Ishikawa (cell line): Measurements from ENCODE around the gene MSH6.

Experiments
- CEBPB ChIP-seq: IDR thresholded peaks from 2 replicates; pipeline ENCODE4 v1.6.1; 2012
- CREB1 ChIP-seq: IDR thresholded peaks from 2 replicates; pipeline ENCODE4 v1.6.1; 2012; ENCODE audit warnings: low read depth
- EGR1 ChIP-seq: IDR thresholded peaks from 2 replicates; pipeline ENCODE4 v1.6.1; 2012
- EP300 ChIP-seq: IDR thresholded peaks from 2 replicates; pipeline ENCODE4 v1.6.1; 2012; ENCODE audit warnings: borderline replicate concordance
- FOXM1 ChIP-seq: IDR thresholded peaks from 2 replicates; pipeline ENCODE4 v1.6.1; 2012; ENCODE audit warnings: low read depth, borderline replicate concordance
- MAX ChIP-seq: IDR thresholded peaks from 2 replicates; pipeline ENCODE4 v1.6.1; 2012
- NFIC ChIP-seq: IDR thresholded peaks from 2 replicates; pipeline ENCODE4 v1.6.1; 2012
- RAD21 ChIP-seq: IDR thresholded peaks from 2 replicates; pipeline ENCODE4 v1.6.1; 2012; ENCODE audit warnings: low read depth
- REST ChIP-seq: IDR thresholded peaks from 2 replicates; pipeline ENCODE4 v1.6.1; 2012; ENCODE audit warnings: low read depth, mild to moderate bottlenecking
- TAF1 ChIP-seq: IDR thresholded peaks from 2 replicates; pipeline ENCODE4 v1.6.1; 2012; ENCODE audit warnings: low read depth, mild to moderate bottlenecking
- TCF12 ChIP-seq: IDR thresholded peaks from 2 replicates; pipeline ENCODE4 v1.6.1; 2012; ENCODE audit warnings: low read depth
- TEAD4 ChIP-seq: IDR thresholded peaks from 2 replicates; pipeline ENCODE4 v1.6.1; 2012
- USF1 ChIP-seq: IDR thresholded peaks from 2 replicates; pipeline ENCODE4 v1.6.1; 2012
- YY1 ChIP-seq: IDR thresholded peaks from 2 replicates; pipeline ENCODE4 v1.6.1; 2012; ENCODE audit warnings: low read depth
- ZBTB7A ChIP-seq: IDR thresholded peaks from 2 replicates; pipeline ENCODE4 v1.6.1; 2012; ENCODE audit warnings: low read depth

Gene MSH6

GRCh38 chr2:47805850-47806249 is 22.9 kb downstream of the MSH6 start:
- no peak for TF ChIP-seq FOXM1

GRCh38 chr2:47808614-47809013 is 25.7 kb downstream of the MSH6 start:
- TF ChIP-seq EP300 (no peak), EGR1 (no peak), TCF12 (no peak), REST (no peak), CREB1 (no peak), FOXM1 (no peak), NFIC (no peak), USF1 (no peak), YY1 (no peak), MAX (no peak), CEBPB (no peak), ZBTB7A (no peak), TAF1 (no peak), TEAD4 (no peak), RAD21 (no peak)

GRCh38 chr2:47809903-47810302 is 27.0 kb downstream of the MSH6 start:
- no peak for TF ChIP-seq TCF12
- no peak for TF ChIP-seq FOXM1
- no peak for TF ChIP-seq CEBPB
- no peak for TF ChIP-seq YY1
- no peak for TF ChIP-seq ZBTB7A
- no peak for TF ChIP-seq USF1
- no peak for TF ChIP-seq MAX

- TF ChIP-seq TEAD4 (no peak), ZBTB7A (no peak), CEBPB (no peak), CREB1 (no peak), REST (no peak), YY1 (no peak), FOXM1 (no peak), USF1 (no peak), TCF12 (no peak)
Observed at GRCh38 chr2:47810850-47811249, 27.9 kb downstream of the MSH6 start.

GRCh38 chr2:47811668-47812067 is 28.7 kb downstream of the MSH6 start:
- TF ChIP-seq ZBTB7A (no peak), NFIC (no peak), CEBPB (no peak), TEAD4 (no peak), EP300 (no peak), YY1 (no peak), RAD21 (no peak), REST (no peak), TAF1 (no peak), FOXM1 (no peak), TCF12 (no peak), USF1 (no peak), CREB1 (no peak), EGR1 (no peak), MAX (no peak)
